Kidney (tissue), 14 donors: Measurements from ENCODE around the gene CCDC146. TPM values are rescaled to one million over a fixed set of nuclear protein-coding genes. Genes with fewer than 3 reads are reported as not detected.

Source experiments
- DNase-seq, 5 donors: peaks; one replicate each; pipeline ENCODE4 v3.0.0-alpha.2; 2013 to 2020
- FAIRE-seq: peaks from 2 replicates; lab custom pipeline; 2012; peaks lifted over from hg19 to GRCh38; lab: Jason Lieb, UNC
- H3K27ac ChIP-seq, 2 donors: one replicate each; pipeline ENCODE4 v1.7.0; 2013; ENCODE audit warnings: low read depth in 2 of 2, low read length in 2 of 2, inconsistent platforms in 1 of 2
- H3K27me3 ChIP-seq: one replicate; pipeline ENCODE4 v1.7.1; 2013; ENCODE audit warnings: low read length, inconsistent platforms; ENCODE audit not compliant: control insufficient read depth, insufficient read depth
- H3K36me3 ChIP-seq, 3 donors: one replicate each; pipeline versions ENCODE4 v1.7.0 to v1.7.1; 2013; ENCODE audit warnings: low read length in 3 of 3, control low read depth in 1 of 3, inconsistent platforms in 1 of 3; ENCODE audit not compliant: insufficient read depth in 3 of 3, control insufficient read depth in 2 of 3
- H3K4me1 ChIP-seq, 3 donors: one replicate each; pipeline versions ENCODE4 v1.7.0 to v1.7.1; 2013; ENCODE audit warnings: low read length in 3 of 3, inconsistent platforms in 1 of 3, low read depth in 1 of 3; ENCODE audit not compliant: control insufficient read depth in 2 of 3, insufficient read depth in 2 of 3
- H3K4me3 ChIP-seq, 3 donors: one replicate each; pipeline versions ENCODE4 v1.7.0 to v1.8.1; 2013; ENCODE audit warnings: low read length in 3 of 3, control low read depth in 1 of 3, inconsistent platforms in 1 of 3
- H3K9ac ChIP-seq, 3 donors: one replicate each; pipeline versions ENCODE4 v1.7.0 to v1.7.1; 2013; ENCODE audit warnings: low read length in 3 of 3, control low read depth in 1 of 3, inconsistent platforms in 1 of 3
- H3K9me3 ChIP-seq, 3 donors: one replicate each; pipeline versions ENCODE4 v1.7.0 to v1.7.1; 2013; ENCODE audit warnings: low read length in 3 of 3, control low read depth in 1 of 3, inconsistent platforms in 1 of 3; ENCODE audit not compliant: control insufficient read depth in 2 of 3, insufficient read depth in 1 of 3
- intact Hi-C: fragments of 100-400 bp; cut with DNase I; formaldehyde crosslinking; loops from one replicate; pipeline ENCODE4 v1.11.1; 2022
- polyA plus RNA-seq: library from polyadenylated mRNA; stranded (reverse); fragments of 350-450 nt; fragmentation: Illumina TruSeq; extraction: RNeasy Lipid Tissue Mini Kit (QIAGEN cat#74804); gene quantifications from one replicate; pipeline ENCODE4 v1.2.3, GENCODE V29; 2014; ENCODE audit warnings: low read depth, low replicate concordance; ENCODE audit not compliant: insufficient read depth
- total RNA-seq: library from RNA; stranded (reverse); fragmentation: NEBNext Ultra II Directional; extraction: Animal tissue kit (Norgen Biotek cat#: 25700); gene quantifications from one replicate; pipeline ENCODE4 v1.2.1, GENCODE V29; 2021
- TF ChIP-seq, protein P1 (sequence below): IDR thresholded peaks from 3 replicates; pipeline ENCODE4 v1.5.1; 2012; ENCODE audit warnings: mild to moderate bottlenecking, moderate library complexity, borderline replicate concordance; ENCODE audit not compliant: insufficient read depth; ENCODE audit errors: extremely low read depth
- donor health status: control.
- donor health status: control.
- donor health status: control.
- donor health status: control.
- donor health status: control.
- donor health status: DM: yes; HTN: yes; CAD: no.
- donor health status: Normal renal cell carcinoma (clear cell type).

CCDC146 gene
- total and polyA plus RNA-seq, 2 donors from 2014 or later, result 8.8 to 15.4 TPM

DNA sequence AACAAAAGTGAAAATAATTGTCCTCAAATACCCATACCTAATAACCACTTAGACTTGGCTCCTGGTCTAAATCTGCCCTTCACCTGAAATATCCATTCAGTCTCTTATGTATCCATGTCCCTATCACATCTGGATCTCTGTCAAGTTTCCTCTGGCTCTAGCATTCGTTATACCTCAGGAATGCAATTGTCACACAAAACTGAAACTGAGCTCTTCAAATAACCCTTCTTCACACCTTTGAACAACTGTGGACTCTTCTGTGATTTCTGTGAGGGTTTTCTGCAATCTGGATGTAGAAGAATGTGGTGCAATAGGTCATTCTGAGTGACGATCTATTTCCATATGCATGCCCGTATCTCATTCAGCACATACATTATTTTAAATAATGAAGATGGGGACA, 130.7 kb downstream of the CCDC146 start:
- no peak overlapping the region for H3K27ac ChIP-seq
- no peak overlapping the region for H3K9ac ChIP-seq
- H3K4me1 ChIP-seq, result no peaks in the 10 kb centered on the region
- no peak for DNase-seq
- H3K36me3 ChIP-seq, result no peaks in the 10 kb centered on the region
- no peak overlapping the region for H3K4me3 ChIP-seq
- FAIRE-seq, result no peak
- TF ChIP-seq, protein P1, sequence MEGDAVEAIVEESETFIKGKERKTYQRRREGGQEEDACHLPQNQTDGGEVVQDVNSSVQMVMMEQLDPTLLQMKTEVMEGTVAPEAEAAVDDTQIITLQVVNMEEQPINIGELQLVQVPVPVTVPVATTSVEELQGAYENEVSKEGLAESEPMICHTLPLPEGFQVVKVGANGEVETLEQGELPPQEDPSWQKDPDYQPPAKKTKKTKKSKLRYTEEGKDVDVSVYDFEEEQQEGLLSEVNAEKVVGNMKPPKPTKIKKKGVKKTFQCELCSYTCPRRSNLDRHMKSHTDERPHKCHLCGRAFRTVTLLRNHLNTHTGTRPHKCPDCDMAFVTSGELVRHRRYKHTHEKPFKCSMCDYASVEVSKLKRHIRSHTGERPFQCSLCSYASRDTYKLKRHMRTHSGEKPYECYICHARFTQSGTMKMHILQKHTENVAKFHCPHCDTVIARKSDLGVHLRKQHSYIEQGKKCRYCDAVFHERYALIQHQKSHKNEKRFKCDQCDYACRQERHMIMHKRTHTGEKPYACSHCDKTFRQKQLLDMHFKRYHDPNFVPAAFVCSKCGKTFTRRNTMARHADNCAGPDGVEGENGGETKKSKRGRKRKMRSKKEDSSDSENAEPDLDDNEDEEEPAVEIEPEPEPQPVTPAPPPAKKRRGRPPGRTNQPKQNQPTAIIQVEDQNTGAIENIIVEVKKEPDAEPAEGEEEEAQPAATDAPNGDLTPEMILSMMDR, result no peak
- no peaks in the 10 kb centered on the region for H3K9me3 ChIP-seq
- intact Hi-C loops, result no loop called here
- H3K27me3 ChIP-seq, result no peaks in the 10 kb centered on the region

DNA sequence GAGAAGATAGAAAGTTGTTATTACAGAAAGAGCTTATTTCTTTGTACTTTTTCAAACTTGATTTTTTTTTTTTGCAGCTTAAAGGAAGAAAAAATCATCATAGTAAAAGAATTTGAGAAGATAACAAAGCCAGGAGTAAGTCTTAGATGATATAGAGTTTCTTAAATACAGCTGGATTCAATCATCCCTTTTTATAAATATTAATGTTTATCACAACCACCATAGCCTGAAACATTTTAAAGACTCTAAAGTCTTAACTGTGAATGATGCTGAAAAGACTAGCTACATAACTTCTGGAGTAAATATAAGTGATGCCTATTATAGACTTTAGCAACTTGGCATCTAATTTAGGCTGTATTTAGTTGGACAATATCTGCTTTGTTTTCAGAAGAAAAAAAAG, 132.0 kb downstream of the CCDC146 start:
- Histone ChIP-seq H3K9me3 (no peaks in the 10 kb centered on the region), H3K36me3 (no peaks in the 10 kb centered on the region), H3K4me3 (no peak overlapping the region), H3K27me3 (no peaks in the 10 kb centered on the region), H3K4me1 (no peaks in the 10 kb centered on the region), H3K27ac (no peak overlapping the region), H3K9ac (no peak overlapping the region)
- TF ChIP-seq, protein P1, result no peak
- FAIRE-seq (no peak), DNase-seq (no peak)
- intact Hi-C loops, result no loop called here

- no peaks in the 10 kb centered on the region for H3K36me3 ChIP-seq
- no peak overlapping the region for H3K27ac ChIP-seq
- H3K4me3 ChIP-seq, result no peak overlapping the region
- TF ChIP-seq, protein P1, result no peak
- FAIRE-seq, result no peak
- H3K4me1 ChIP-seq, result no peaks in the 10 kb centered on the region
- no peak for DNase-seq
- H3K9ac ChIP-seq, result no peak overlapping the region
- no peaks in the 10 kb centered on the region for H3K27me3 ChIP-seq
- intact Hi-C loops, result no loop called here
- no peaks in the 10 kb centered on the region for H3K9me3 ChIP-seq
Observed at GRCh38 chr7:77254915-77255314, 132.5 kb downstream of the CCDC146 start.

- TF ChIP-seq, protein P1, result no peak
- FAIRE-seq (no peak), DNase-seq (no peak)
- no peak overlapping the region for H3K4me3 ChIP-seq
- no peaks in the 10 kb centered on the region for H3K27me3 ChIP-seq
- H3K36me3 ChIP-seq, result no peaks in the 10 kb centered on the region
- no peak overlapping the region for H3K9ac ChIP-seq
- intact Hi-C loops, result no loop called here
- no peak overlapping the region for H3K27ac ChIP-seq
- no peaks in the 10 kb centered on the region for H3K4me1 ChIP-seq
- H3K9me3 ChIP-seq, result no peaks in the 10 kb centered on the region
Observed at GRCh38 chr7:77258014-77258413, 135.6 kb downstream of the CCDC146 start.
